Measurements from ENCODE around the gene SLCO2A1. TPM values are rescaled to one million over a fixed set of nuclear protein-coding genes. Genes with fewer than 3 reads are reported as not detected.

Gene SLCO2A1
- total RNA-seq, 1 donor = 0.36 TPM

DNA sequence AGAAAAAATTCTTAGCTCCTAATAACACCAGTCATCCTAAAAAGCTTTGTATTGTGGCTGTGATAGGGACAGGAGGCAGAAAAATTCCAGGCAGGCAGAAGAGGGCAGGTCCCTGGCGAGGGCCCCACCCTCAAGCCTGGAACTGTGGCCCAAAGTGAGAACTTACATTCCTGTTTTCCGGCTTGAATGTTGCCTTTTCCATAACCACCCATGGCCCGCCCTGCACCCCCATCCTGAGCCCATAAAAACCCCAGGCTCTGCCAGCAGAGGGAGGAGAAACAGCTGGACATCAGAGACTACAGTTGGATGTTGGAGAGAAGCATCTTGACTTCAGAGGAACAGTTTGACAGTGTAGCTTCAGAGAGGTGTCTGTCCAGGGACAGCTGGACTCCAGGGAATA, 37.3 kb downstream of the SLCO2A1 start:
- Histone ChIP-seq H3K4me3 (ENCODE audit: insufficient read depth, low read length) (no peak overlapping the region), H4K20me1 (ENCODE audit: insufficient read depth, low read length) (no peaks in the 10 kb centered on the region), H3K27ac (ENCODE audit: low read depth, low read length) (no peak overlapping the region), H3K79me2 (ENCODE audit: insufficient read depth, low read length) (no peaks in the 10 kb centered on the region), H3K36me3 (ENCODE audit: insufficient read depth, low read length) (no peaks in the 10 kb centered on the region), H3K9me3 (ENCODE audit: low read depth, low read length) (no peaks in the 10 kb centered on the region), H3K27me3 (ENCODE audit: insufficient read depth, low read length) (peaks cover 23% of the 10 kb centered on the region), H2AFZ (ENCODE audit: low read length) (no peak overlapping the region), H3K4me1 (ENCODE audit: insufficient read depth, low read length) (peaks cover 8% of the 10 kb centered on the region), H3K4me2 (ENCODE audit: insufficient read depth, low read length) (no peak overlapping the region)
- TF ChIP-seq, protein P1, sequence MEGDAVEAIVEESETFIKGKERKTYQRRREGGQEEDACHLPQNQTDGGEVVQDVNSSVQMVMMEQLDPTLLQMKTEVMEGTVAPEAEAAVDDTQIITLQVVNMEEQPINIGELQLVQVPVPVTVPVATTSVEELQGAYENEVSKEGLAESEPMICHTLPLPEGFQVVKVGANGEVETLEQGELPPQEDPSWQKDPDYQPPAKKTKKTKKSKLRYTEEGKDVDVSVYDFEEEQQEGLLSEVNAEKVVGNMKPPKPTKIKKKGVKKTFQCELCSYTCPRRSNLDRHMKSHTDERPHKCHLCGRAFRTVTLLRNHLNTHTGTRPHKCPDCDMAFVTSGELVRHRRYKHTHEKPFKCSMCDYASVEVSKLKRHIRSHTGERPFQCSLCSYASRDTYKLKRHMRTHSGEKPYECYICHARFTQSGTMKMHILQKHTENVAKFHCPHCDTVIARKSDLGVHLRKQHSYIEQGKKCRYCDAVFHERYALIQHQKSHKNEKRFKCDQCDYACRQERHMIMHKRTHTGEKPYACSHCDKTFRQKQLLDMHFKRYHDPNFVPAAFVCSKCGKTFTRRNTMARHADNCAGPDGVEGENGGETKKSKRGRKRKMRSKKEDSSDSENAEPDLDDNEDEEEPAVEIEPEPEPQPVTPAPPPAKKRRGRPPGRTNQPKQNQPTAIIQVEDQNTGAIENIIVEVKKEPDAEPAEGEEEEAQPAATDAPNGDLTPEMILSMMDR (IDR thresholded peaks at IDR 0.05; ENCODE audit: extremely low read depth, low read depth, low read length) = no peak
- no peak for DNase-seq (ENCODE audit: insufficient read length, low spot score, missing footprints)

DNA sequence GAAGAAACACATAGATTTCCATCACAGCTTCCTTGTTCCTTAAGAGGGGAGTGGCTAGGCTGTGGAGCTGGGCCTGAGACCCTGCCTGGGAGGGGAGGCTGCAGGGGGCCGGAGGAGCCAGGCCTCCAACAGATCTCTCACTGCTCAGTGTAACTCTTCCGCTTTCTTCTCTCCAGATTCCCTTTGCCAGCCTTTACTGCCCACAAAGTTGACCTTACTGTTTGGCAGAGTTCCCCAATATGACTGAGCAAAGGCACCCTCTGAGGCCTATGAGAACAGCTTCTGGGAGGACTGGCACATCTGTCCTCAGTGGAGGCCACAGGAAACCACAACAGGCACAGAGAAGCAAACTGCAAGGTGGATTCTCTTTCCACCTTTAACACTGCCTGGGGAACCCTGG, 38.1 kb downstream of the SLCO2A1 start:
- peak; percentile 78 for DNase-seq (ENCODE audit: insufficient read length, low spot score, missing footprints)
- Histone ChIP-seq H2AFZ (ENCODE audit: low read length) (no peak overlapping the region), H3K27me3 (ENCODE audit: insufficient read depth, low read length) (peaks cover 15% of the 10 kb centered on the region), H3K79me2 (ENCODE audit: insufficient read depth, low read length) (no peaks in the 10 kb centered on the region), H3K9me3 (ENCODE audit: low read depth, low read length) (no peaks in the 10 kb centered on the region), H3K4me2 (ENCODE audit: insufficient read depth, low read length) (no peak overlapping the region), H3K4me1 (ENCODE audit: insufficient read depth, low read length) (peaks cover 8% of the 10 kb centered on the region), H4K20me1 (ENCODE audit: insufficient read depth, low read length) (no peaks in the 10 kb centered on the region), H3K4me3 (ENCODE audit: insufficient read depth, low read length) (no peak overlapping the region), H3K27ac (ENCODE audit: low read depth, low read length) (no peak overlapping the region), H3K36me3 (ENCODE audit: insufficient read depth, low read length) (no peaks in the 10 kb centered on the region)
- TF ChIP-seq, protein P1 (IDR thresholded peaks at IDR 0.05; ENCODE audit: extremely low read depth, low read depth, low read length) = no peak

GRCh38 chr3:133991209-133991608, 38.5 kb downstream of the SLCO2A1 start:
- Histone ChIP-seq H3K9me3 (ENCODE audit: low read depth, low read length) (no peaks in the 10 kb centered on the region), H2AFZ (ENCODE audit: low read length) (no peak overlapping the region), H4K20me1 (ENCODE audit: insufficient read depth, low read length) (no peaks in the 10 kb centered on the region), H3K4me1 (ENCODE audit: insufficient read depth, low read length) (peaks cover 8% of the 10 kb centered on the region), H3K4me3 (ENCODE audit: insufficient read depth, low read length) (no peak overlapping the region), H3K79me2 (ENCODE audit: insufficient read depth, low read length) (no peaks in the 10 kb centered on the region), H3K27ac (ENCODE audit: low read depth, low read length) (no peak overlapping the region), H3K4me2 (ENCODE audit: insufficient read depth, low read length) (no peak overlapping the region), H3K36me3 (ENCODE audit: insufficient read depth, low read length) (no peaks in the 10 kb centered on the region), H3K27me3 (ENCODE audit: insufficient read depth, low read length) (peaks cover 15% of the 10 kb centered on the region)
- peak; percentile 64 for DNase-seq (ENCODE audit: insufficient read length, low spot score, missing footprints)
- TF ChIP-seq, protein P1 (IDR thresholded peaks at IDR 0.05; ENCODE audit: extremely low read depth, low read depth, low read length) = no peak

DNA sequence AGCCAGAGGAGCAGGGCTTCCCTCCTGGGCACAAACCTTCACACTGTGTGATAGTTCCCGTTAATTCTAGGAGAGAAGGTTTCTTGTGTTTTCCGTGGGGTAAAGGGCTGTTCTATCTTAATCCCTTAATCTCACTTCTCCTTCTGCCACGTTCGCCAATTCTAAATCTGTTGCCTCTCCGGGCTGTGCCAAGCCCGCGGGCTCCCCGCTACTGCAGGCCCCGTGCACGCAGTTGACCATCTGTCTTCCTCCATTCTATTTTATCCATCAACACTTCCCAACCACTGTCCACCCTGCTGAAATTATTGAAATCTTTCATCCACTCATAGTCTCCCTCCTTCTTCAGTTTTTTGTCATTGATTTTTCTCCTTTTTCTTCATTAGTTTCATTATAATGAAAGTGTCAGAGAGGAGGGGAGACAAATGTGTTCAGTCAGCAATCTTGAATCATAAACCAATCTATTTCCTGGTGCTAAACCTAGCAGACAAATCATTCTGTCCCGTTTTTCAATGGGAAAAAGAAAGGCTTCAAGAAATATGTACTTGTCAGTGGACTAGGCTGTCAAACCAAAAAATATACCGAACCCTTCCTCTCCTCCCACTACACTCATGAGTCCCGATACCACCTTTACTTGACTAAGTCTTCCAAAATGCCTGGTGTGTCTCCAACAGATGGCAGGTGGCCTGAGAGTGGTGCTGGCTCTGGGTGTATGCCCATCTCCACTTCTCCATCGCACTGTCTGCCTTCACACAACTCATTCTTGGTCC, 39.6 kb downstream of the SLCO2A1 start:
- TF ChIP-seq, protein P1 (IDR thresholded peaks at IDR 0.05; ENCODE audit: extremely low read depth, low read depth, low read length) = no peak
- no peak for DNase-seq (ENCODE audit: insufficient read length, low spot score, missing footprints)

More for the DNA sequence above, 39.6 kb downstream of the SLCO2A1 start:
- no peaks in the 10 kb centered on the region for H4K20me1 ChIP-seq (ENCODE audit: insufficient read depth, low read length)
- no peak overlapping the region for H3K4me3 ChIP-seq (ENCODE audit: insufficient read depth, low read length)
- no peak overlapping the region for H3K4me2 ChIP-seq (ENCODE audit: insufficient read depth, low read length)
- peaks cover 8% of the 10 kb centered on the region for H3K4me1 ChIP-seq (ENCODE audit: insufficient read depth, low read length)
- no peak overlapping the region for H3K27ac ChIP-seq (ENCODE audit: low read depth, low read length)
- no peaks in the 10 kb centered on the region for H3K9me3 ChIP-seq (ENCODE audit: low read depth, low read length)
- H2AFZ ChIP-seq (ENCODE audit: low read length) = no peak overlapping the region
- H3K79me2 ChIP-seq (ENCODE audit: insufficient read depth, low read length) = no peaks in the 10 kb centered on the region
- H3K27me3 ChIP-seq (ENCODE audit: insufficient read depth, low read length) = peaks cover 23% of the 10 kb centered on the region
- H3K36me3 ChIP-seq (ENCODE audit: insufficient read depth, low read length) = no peaks in the 10 kb centered on the region

Data from osteoblast (primary cell).